GM18520 (cell line): ENCODE results near the gene CARHSP1.
A peak's percentile ranks its signal among the peaks of the same experiment; 100 is the strongest.
"Not testable (repeated sequence)": the region's sequence is repeated elsewhere in the genome, so short reads cannot be mapped to it uniquely, and the experiment has no call there.

Experiments used
- ATAC-seq: cut with Tn5 transposase; IDR thresholded peaks from one replicate; pipeline ENCODE4 v1.9.1; 2021; ENCODE audit not compliant: unreplicated experiment

CARHSP1 gene

DNA sequence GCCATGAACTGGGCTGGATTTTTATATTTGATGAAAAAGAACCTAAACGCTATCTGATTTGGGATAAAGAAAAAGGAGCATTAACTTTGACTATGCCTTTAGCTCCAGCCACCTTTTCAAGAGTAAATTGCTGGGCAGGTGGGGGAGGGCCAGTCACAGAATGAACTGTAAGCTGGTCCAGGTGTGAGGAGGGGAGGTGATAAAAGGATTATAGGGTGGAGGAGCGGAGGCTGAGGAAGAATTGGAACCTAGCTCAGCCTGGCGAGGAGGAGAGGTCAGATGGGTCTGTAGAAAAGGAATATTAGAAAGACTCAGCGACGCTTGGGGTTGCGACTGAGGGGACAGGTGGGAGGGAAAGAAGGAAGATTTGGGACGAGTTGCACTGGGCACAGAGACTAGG lies 32.0 kb downstream of the CARHSP1 start:
- ATAC-seq: not testable (repeated sequence)

DNA sequence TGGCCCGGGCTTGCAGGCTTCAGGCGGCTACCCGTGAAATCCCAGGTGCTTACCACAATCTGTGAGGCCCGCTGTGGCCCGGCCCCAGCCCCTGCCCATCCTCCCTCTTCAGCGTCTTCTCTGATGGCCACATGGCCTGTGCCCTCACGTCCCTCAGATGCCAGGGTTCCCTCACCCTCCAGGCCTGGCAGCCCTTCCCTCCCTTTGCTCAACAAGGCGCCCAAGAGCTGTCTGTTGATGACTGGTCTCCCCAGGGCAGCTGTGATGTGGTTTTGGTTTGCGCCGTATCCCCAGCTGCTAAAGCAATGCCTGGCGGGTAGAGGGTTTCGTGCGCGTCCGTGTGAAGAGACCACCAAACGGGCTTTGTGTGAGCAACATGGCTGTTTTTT lies 36.1 kb downstream of the CARHSP1 start:
- no peak for ATAC-seq

DNA sequence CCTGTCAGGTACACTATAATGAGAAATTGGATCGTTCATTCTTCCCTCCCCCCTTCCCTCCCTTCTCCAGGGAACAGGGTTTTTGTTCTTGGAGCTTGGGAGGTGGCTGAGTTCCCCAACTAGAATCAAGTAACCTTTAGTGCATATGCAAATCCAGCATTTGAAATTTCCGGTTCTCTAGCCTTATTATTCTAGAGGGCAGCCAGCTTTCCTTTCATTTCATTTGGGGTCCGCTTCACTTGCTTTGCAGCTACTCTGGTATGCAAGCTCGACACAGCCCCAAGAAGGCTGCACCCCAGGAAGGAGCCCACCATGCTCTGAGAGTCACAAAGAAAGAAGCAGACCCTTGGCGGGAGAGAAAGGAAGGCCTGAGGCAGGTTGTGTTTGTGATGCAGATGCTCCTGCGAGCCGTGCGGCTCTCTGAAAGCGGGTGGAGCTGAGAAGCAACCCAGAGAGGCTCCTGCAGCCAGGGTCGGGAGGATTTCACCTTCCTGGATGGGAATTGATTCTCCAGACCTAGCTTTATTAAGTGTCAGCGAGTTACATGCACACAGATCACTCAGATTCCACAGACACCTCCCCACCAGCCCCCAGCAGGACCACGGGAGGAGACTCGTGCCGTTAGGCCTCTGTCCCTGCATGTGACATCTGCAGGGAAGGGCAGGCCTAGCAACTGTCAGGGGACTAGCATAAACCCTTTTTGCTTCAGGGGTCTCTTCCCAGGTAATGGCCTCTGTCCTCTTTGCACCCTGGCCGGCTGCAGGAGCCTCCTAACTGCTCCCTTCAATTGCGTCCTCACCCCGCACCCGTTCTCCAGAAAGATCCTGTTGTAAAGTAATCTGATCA lies 36.7 kb downstream of the CARHSP1 start:
- ATAC-seq: no peak

DNA sequence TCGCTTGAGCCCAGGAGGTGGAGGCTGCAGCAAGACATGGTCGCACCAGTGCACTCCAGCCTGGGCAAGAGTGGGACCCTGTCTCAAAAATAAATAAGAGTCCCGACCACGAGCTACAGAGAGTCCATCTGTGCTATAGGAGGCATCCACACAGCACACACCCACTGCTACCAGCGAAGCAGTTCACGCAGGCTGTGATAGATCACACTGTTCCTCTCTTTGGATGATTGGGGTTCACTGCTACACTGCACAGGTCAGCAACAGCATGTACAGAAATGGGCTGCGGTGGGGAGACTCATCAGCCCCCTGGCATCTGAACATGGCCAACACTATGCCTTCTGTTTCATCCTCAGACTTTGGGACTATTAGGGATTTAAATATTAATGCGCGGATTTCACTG lies 37.4 kb downstream of the CARHSP1 start:
- no peak for ATAC-seq

DNA sequence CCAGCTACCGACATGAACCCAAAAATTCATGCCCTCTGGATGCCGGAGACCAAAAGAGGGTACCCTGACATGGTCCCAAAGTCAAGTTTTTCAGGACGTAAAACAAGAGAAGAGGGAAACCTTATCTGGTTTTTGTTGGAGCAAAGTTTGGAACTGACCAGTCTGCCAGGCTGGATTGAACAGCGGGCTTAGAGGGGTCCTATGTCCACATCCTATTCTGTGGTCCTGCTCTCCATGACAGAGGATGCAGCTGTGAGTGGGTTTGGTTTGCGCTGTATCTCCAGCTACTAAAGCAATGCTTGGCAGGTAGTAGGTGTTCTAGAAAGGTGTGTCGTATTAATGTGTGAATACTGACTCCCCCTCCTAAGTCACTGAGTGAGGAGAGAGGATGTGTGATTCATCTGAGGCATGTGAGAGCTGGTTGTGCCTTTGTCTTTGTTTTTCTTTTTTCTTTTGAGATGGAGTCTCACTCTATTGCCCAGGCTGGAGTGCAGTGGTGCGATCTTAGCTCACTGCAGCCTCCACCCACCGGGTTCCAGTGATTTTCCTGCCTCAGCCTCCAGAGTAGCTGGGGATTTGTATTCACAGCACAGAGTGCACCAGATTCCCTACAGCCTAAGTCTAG lies 40.2 kb downstream of the CARHSP1 start:
- no peak for ATAC-seq

DNA sequence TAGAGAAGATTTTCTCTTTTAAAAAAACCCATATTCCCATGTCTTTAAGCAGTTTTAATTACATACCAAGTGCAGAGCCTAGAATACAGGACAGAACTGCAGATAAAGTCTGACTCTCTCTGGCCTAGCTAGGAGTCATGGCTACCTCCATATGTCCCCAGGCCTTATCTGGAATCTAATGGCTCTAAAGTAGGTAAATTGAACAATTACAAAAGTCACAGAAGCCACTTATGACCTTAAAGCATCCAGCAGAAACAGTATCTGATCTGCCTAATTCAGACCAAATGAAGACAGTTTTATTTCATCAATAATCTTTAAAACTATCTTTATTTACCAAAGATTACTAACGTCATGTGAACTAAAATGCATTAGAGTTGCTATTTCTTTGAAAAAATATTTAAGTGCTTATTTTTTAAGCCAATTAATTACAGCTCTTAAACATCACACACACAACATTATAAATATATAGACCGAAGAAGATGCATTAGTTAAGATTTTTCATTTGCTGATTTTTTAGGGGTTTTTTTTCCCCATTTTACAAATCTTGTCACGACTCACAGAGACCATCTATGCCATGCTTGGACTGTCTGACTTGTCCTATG lies 42.4 kb downstream of the CARHSP1 start:
- ATAC-seq: no peak

DNA sequence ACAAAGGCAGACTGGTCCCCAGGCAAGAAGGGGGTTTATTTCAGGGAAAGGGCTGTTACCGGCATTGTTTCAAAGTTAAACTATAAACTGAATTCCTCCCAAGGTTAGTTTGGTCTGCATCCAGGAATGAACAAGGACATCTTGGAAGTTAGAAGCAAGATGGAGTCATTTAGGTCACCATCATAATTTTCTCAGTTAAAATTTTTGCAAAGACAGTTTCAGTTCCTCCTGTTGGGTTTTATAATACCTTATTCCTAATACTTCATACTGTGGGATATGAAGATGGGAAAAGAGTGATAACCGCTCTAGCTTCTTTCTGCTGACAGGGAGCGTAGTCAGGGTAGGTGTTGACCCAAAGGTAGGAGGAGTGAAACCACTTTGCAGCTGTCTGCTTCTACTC lies 46.4 kb downstream of the CARHSP1 start:
- ATAC-seq: no peak

DNA sequence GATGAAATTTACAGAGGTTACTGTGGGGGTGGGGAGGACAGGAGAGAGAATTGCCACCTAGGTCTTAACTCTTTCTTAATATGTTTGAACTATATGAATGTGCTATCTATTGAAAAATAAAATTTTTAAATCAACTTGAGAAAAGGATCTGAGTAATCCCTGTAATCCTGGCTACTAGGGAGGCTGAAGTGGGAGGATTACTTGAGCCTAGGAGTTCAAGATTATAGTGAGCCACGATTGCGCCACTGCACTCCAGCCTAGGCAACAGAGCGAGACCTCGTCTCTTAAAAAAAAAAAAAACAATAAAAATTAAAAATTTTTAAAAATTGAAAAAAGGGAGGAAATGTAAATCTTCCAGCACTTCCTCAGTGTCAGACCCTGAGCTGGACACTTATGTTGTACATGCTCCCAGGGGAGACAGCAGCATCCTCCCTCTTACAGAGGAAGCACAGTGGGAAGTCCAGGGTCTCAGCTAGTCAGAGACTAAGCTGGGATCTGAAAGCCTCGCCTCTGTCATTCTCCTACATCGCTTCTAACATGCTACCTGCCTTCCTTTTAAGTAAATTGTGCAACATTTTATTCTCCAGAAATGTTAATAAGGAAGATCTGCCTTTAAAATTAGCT lies 49.3 kb downstream of the CARHSP1 start:
- no peak for ATAC-seq

DNA sequence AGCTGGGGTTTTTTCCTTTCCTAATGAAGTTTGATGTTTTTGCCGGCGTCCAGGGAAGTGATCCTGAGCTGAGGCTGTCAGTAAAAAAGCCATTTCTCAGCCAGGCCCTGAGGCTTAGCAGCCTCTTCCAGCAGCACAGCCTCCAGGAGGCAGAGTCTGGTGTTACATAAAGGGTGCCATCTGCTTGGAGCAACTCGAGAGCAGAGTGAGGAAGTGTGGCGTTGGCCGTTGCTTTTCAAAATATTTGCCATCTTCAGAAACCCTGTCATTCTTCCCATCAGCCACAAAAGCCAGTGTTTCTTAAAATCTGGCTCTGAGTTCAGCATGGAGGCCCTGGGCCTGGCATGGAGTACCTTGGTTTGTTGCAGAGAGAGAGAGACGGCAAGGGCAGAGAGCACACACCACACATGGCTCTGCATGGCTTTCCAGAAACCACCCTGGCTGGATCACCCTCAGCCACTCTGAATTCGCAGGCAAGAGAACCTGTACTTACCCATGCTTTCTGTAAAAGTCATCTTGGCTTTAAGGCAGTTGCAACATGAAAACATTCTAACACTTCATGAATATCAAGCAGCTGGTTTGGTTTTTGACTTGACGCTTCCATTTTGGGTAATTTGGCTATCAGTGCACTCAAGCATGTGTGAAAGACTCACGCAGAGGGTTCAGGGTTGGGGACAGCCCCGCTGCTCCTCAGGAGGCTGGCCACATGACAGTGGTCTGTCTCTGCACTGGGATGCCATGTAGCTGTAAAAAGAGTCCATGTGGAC lies 50.1 kb downstream of the CARHSP1 start:
- ATAC-seq: peak; percentile 80

DNA sequence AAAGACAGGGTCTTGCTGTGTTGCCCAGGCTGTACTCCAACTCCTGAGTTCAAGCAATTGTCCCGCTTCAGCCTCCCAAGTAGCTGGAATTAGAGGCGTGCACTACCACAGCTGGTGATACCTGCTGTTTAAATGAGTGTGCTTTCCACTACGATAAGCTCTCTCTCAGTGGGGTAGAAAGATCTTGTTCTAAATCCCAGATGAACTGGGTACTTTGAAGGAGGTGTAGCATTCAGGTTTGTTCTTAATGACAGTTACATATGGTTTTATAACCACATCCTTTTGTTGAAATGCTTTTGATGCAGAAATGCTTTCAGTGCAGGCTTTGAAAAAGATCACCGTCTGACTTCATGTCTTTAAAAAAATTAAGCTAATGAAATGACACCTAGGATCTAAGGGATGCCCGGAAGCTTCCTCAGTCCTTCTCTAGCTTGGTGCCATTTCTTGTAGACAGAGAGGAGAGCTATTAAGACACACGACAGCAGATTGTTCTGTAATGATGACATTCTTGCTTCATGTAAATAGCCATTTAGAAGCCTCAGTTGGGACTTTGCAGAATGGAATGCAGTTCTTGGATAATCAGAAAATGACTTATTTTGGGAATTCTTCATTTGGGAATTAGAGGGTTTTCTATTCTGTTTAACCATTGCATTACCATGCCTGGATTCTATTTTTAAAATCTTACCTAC lies 51.7 kb downstream of the CARHSP1 start:
- ATAC-seq: no peak

DNA sequence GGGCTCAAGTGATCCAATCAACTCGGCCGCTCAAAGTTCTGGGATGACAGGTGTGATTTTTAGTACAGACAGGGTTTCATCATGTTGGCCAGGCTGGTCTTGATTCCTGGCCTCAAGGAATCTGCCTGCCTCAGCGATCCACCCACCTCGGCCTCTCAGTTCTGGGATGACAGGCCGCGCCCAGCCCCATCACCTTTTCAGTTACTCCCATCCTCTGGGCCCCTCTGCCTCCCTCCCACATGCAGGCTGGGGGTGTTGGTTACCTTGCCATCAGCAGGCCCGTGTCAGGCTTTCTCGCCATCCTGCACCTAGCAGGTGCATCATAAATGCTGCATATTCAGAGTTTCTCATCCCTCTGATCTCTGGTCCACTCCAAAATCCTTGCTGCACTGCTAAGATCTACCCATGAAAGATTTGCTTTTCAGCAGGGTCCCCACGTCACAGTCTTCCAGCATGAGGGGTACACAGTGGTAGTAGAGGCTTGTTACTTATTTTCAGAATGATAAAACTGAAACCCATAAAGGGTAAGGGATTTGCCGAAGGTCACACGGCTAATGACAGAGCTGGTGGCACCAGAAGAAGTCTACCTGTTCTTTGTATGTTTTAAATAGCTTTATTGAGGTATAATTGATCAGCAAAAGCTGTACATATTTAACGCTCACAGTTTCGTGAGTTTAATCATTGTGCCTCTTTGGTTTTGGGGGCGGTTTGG lies 54.6 kb downstream of the CARHSP1 start:
- ATAC-seq: no peak

DNA sequence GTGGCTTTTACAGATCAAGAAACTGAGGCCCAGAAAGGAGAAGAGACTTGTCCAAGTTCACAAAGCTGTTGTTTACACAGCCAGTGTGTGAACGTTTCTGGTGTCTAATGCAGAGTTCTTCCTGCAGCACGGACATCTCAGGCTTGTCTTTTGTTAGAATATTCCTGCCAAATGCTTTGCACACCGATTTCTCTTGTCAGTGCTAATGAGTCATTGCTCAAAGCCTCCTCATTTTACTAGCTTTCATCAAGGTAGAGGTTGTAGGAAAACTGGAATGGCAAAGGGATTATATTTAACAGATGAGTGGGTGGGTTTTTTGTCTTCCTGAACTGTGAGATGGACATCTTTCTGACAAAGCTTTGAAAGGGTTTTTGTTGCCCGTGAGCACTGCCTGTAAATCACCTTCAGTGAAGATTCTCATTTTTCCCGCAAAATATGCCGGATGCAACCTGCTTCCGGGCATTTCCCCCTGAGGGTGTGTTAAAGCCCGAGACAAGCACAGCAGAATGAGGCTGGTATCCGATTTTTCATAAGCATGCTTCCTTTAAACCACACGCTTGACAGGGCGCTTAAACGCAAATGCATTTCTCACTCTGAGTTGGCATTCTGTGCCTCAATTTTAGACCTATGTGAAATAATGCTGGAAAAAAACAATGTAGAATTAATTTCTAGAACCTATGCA lies 56.5 kb downstream of the CARHSP1 start:
- no peak for ATAC-seq

DNA sequence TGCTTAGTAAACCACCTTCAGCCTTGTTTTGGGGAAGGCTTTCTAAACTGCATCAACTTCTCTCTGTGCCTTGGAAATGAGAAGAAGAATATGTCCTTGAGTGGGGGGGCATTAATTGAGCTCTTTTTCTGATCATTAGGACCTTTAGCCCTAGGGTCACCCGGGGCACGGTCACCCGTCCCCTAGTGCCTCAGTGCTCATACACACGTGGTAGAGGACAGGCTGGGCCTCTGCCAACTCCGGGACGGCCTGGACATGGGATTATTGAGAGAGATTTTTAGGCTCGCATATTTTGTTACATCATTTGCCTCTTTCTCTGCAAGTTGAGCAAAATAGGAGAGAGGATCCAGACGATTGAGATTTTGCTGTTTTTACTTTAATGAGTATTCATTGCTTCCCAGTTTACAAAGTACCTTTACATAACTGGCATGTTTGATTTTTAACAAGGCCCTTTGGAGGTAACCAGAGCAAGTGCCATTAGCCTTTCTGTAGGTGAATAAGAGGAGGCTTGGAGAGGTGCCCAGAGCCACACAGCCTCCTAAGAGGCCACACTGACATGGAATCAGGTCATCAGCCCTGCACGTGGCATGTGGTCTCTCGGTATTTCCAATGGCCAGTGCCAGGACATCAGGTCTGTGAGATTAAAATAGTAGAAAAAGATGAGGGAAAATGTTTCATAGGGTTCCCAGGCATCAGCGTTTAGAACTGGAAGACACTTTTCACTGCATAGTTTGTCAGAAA lies 60.0 kb downstream of the CARHSP1 start:
- ATAC-seq: no peak

DNA sequence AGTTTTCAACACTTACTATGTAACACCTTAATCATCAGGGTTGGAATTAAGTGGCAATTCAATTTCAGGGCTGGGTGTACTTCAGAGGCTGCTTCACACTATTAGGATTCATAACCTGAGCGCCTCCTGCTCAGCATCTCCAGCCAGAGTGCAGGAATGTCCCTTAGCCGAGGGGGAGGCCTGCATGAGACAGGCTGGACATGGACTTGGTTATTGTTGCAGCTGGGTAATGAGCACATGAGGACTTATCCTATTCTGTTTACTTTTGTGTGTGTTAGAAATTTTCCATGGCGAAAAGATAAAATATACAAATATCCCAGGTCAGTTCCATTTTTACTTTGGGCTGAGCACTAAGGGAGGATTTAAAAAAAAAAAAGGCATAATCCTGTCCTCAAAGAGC lies 60.8 kb downstream of the CARHSP1 start:
- no peak for ATAC-seq

DNA sequence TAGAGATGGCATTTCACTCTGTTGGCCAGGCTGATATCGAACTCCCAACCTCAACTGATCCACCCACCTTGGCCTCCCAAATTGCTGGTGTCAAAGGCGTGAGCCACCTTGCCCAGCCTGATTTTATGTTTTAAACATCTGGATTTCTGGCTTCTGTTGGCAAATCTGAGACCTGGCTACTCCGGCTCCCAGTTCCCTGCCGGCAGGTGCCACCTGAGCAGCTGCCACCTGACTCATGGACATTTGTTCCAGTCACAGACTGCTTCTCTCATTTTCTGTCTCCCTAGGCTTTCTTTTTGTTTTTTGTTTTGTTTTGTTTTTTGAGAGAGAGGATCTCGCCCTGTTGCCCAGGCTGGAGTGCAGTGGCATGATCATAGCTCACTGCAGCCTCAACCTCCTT lies 61.6 kb downstream of the CARHSP1 start:
- ATAC-seq: no peak

DNA sequence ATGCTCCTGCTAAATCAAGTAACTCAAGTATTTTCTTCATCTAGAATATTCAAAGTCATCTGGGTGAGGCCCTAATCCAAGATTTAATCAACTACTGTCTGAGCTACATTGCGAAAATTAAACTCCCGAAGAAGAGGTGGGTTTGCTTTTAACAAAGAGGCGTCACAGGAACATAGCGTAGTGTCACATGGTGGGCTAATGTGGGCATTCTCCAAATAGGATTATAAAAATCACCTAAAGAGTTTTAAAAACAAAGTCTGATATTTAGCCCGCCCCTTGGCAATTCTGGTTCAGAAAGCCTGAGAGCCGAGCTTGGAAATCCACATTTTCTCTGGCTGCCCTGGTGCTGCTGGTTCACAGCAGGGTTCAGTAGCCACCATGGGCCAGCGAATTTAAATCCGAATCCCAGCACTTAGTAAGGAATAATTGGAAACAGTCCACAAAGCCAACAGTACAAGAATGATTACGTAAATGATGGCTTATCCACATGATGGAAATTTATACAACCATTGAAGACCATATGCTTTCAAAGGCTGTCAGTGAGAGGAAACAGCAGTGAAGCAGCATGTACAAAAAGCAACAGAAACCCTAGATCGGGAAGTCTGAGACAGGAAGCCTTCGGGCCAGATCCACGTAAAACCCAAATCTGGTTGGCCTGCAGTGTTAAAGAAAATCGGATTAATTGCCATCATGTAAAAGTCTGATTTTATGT lies 62.4 kb downstream of the CARHSP1 start:
- no peak for ATAC-seq

DNA sequence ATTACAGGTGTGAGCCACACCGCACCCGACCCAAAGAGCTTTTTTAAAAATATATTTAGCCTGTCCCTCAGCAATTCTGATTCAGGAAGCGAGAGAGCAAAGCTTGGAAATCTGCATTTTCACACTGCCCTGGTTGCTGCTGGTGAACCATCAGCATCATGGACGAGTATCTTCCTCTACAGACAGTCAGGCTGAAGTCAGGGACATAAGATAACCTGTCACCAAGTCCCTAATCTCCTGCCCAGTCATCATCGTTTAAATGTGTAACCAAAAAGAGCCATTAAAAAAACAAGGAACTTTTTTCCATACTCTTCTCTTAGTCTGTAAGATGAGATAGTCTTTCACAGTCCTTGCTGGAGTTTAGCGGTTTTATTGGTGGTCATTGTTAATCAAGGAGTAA lies 64.5 kb downstream of the CARHSP1 start:
- no peak for ATAC-seq

DNA sequence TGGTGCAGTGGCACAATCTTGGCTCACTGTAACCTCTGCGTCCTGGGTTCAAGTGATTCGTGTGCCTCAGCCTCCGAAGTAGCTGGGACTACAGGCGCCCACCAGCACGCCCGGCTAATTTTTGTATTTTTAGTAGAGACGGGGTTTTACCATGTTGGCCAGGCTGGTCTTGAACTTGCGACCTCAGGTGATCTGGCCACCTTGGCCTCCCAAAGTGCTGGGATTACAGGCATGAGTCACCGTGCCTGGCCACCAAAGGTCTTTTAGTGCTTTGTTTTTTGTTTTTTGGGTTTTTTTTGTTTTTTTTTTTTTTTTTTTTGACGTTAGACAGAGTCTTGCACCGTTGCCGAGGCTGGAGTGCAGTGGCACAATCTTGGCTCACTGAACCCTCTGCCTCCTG lies 65.1 kb downstream of the CARHSP1 start:
- not testable (repeated sequence) for ATAC-seq
